Ishikawa (cell line): ENCODE data around the gene FAM120C.

Experiments used
- CEBPB ChIP-seq: IDR thresholded peaks from 2 replicates; pipeline ENCODE4 v1.6.1; 2012
- CREB1 ChIP-seq: IDR thresholded peaks from 2 replicates; pipeline ENCODE4 v1.6.1; 2012; ENCODE audit warnings: low read depth
- EGR1 ChIP-seq: IDR thresholded peaks from 2 replicates; pipeline ENCODE4 v1.6.1; 2012
- EP300 ChIP-seq: IDR thresholded peaks from 2 replicates; pipeline ENCODE4 v1.6.1; 2012; ENCODE audit warnings: borderline replicate concordance
- FOXM1 ChIP-seq: IDR thresholded peaks from 2 replicates; pipeline ENCODE4 v1.6.1; 2012; ENCODE audit warnings: low read depth, borderline replicate concordance
- NFIC ChIP-seq: IDR thresholded peaks from 2 replicates; pipeline ENCODE4 v1.6.1; 2012
- RAD21 ChIP-seq: IDR thresholded peaks from 2 replicates; pipeline ENCODE4 v1.6.1; 2012; ENCODE audit warnings: low read depth
- TAF1 ChIP-seq: IDR thresholded peaks from 2 replicates; pipeline ENCODE4 v1.6.1; 2012; ENCODE audit warnings: low read depth, mild to moderate bottlenecking
- TCF12 ChIP-seq: IDR thresholded peaks from 2 replicates; pipeline ENCODE4 v1.6.1; 2012; ENCODE audit warnings: low read depth
- TEAD4 ChIP-seq: IDR thresholded peaks from 2 replicates; pipeline ENCODE4 v1.6.1; 2012
- YY1 ChIP-seq: IDR thresholded peaks from 2 replicates; pipeline ENCODE4 v1.6.1; 2012; ENCODE audit warnings: low read depth
- ZBTB7A ChIP-seq: IDR thresholded peaks from 2 replicates; pipeline ENCODE4 v1.6.1; 2012; ENCODE audit warnings: low read depth
- TF ChIP-seq, protein P1 (sequence below): IDR thresholded peaks from 2 replicates; pipeline ENCODE4 v1.6.1; 2012
- TF ChIP-seq, protein P2 (sequence below): IDR thresholded peaks from 2 replicates; pipeline ENCODE4 v1.6.1; 2012
- TF ChIP-seq, protein P3 (sequence below): IDR thresholded peaks from 2 replicates; pipeline ENCODE4 v1.6.1; 2012; ENCODE audit warnings: low read depth, mild to moderate bottlenecking

Gene FAM120C

DNA sequence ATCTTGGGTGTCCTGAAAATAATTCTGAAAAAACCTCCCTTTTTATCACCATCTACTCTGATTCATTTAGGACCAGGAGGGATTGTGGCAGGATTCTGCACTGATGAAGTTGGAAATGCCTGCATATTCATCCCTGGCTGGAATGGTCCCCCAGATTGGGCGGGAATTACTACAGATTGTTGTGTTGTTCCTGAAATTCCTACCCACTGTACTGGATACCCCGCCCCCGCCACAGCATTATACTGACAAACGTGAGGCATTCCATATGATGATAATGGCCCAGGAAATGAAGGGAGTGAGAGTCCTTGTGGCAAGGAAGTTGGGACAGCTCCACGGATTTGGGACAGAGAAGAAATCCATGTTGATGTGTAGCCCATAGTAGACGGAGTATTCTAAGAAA is 15.2 kb upstream of the FAM120C start:
- TF ChIP-seq CREB1 (no peak), FOXM1 (no peak), CEBPB (no peak), TEAD4 (no peak), YY1 (no peak), NFIC (no peak), EGR1 (no peak), TCF12 (no peak), ZBTB7A (no peak)
- TF ChIP-seq, protein P1, sequence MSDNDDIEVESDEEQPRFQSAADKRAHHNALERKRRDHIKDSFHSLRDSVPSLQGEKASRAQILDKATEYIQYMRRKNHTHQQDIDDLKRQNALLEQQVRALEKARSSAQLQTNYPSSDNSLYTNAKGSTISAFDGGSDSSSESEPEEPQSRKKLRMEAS, result no peak
- TF ChIP-seq, protein P2, sequence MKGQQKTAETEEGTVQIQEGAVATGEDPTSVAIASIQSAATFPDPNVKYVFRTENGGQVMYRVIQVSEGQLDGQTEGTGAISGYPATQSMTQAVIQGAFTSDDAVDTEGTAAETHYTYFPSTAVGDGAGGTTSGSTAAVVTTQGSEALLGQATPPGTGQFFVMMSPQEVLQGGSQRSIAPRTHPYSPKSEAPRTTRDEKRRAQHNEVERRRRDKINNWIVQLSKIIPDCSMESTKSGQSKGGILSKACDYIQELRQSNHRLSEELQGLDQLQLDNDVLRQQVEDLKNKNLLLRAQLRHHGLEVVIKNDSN, result no peak
- TF ChIP-seq, protein P3, sequence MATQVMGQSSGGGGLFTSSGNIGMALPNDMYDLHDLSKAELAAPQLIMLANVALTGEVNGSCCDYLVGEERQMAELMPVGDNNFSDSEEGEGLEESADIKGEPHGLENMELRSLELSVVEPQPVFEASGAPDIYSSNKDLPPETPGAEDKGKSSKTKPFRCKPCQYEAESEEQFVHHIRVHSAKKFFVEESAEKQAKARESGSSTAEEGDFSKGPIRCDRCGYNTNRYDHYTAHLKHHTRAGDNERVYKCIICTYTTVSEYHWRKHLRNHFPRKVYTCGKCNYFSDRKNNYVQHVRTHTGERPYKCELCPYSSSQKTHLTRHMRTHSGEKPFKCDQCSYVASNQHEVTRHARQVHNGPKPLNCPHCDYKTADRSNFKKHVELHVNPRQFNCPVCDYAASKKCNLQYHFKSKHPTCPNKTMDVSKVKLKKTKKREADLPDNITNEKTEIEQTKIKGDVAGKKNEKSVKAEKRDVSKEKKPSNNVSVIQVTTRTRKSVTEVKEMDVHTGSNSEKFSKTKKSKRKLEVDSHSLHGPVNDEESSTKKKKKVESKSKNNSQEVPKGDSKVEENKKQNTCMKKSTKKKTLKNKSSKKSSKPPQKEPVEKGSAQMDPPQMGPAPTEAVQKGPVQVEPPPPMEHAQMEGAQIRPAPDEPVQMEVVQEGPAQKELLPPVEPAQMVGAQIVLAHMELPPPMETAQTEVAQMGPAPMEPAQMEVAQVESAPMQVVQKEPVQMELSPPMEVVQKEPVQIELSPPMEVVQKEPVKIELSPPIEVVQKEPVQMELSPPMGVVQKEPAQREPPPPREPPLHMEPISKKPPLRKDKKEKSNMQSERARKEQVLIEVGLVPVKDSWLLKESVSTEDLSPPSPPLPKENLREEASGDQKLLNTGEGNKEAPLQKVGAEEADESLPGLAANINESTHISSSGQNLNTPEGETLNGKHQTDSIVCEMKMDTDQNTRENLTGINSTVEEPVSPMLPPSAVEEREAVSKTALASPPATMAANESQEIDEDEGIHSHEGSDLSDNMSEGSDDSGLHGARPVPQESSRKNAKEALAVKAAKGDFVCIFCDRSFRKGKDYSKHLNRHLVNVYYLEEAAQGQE, result no peak

DNA sequence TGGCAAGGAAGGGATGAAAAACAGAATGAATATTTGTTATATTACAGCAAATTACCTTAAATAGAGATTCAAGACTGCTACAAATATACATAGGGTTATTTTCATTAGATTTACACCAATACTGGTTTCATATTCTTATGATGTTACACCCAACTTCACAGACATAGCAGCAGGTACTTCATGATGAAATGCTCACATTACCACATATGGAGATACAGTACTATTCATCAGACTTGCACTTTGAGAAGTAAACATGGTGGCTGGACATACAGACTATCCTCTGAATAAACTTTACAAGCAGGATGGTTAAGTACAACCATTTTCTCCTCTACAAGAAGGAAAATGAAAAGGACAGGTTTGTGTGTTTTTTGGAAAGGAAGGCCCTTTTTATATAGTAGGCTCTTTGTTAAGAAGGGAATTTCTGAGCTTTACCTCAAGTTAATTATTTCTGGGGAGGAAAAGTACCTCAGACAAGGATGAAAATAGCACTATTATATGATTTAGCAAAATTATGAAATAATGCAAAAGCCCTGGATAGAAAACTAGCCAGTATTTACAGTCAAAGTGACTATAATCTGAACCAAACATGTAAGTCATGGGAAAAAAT is 12.0 kb upstream of the FAM120C start:
- TF ChIP-seq TEAD4, result no peak
- TF ChIP-seq, protein P2, result no peak
- TF ChIP-seq FOXM1, result no peak

DNA sequence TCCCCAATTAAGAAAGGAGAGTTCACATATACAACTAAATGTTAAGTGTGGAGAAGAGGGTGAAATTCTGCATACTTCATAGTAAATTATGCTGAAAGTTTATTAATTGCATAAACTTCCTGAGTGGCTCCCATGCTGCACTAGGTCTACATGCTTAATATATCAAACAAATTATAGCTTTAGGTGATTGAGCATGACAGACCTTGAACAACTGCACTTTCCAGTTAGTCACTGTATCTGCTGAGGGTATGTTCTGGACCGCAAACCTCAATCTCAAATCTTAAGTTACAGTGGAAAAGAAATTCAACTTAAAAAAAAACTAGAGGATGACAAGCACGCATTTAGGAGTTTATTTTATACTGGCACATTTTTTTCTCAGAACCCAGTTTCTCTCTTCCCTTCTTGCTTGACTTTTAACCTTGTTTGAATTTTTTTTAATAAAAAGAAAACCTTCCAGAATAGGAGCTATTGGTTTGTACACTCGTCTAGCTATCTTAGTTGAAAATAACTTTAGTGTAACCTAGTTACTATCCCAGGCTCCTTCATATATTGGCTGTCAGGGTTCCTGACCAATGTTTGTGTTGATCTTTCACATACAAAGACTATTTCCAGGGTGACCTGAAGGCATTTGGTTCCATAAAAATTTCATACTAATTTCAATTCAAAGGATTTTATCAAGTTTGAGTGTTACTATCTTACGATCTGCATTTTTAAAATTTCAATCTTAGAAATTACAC is 10.2 kb upstream of the FAM120C start:
- TF ChIP-seq, protein P1, result no peak
- no peak for TF ChIP-seq CEBPB

DNA sequence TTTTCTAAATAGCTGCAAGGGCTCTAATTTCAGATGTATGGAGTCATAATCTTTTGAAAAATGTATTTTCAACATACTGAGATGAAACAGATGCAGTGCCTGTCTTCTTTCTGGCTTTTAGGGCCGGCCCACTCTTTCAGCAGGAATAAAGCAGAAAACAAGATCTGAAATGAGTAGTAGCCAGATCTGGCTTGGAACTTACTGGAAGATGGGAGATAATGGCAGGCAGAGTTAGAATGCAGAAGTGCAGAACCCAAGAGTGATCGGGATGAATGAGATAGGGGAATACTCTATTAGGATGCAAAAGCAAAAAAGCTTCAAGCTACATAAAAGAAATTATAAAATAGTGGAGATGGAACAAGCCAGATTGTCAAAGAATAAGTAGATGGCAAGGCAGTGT is 1.4 kb upstream of the FAM120C start:
- TF ChIP-seq YY1 (no peak), EGR1 (no peak), NFIC (no peak), CEBPB (no peak), TAF1 (no peak), FOXM1 (no peak), CREB1 (no peak), EP300 (no peak)

DNA sequence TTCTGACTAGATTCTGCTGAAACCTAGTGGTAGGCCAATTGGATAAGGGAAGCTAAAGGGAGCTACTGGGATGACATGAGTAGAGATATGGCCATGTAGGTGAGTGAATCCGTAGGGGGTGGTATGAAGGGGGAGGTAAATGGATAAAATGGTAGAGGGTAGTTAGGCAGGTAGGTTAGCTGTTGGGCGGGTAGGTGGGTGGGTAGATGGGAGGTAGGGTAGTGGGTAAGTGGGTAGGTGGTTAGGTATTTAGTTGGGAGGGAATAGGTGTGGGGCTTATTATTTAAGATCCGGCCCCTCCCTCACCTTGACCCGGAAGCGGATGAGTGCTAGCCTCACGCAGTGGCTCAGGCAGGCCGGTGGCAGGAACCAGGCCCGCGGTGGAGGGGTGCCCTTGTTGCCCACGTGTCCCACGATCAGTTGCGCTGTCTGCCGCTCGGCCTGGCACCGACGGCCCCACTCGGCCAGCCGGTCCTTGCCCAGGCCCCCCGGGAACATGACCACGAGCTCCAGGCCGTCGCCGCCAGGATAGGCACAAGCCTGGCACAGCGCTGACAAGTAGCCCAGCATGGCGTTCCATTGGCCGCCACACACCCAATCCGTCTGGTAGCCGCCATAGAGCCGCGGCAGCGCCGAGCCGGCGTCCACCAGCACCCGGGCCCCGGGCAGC is 725 bp downstream of the FAM120C start:
- TF ChIP-seq EP300 (no peak), NFIC (no peak), TAF1 (no peak)
- TF ChIP-seq, protein P1, result peak; percentile 88
- TF ChIP-seq, protein P2, result peak; percentile 61

DNA sequence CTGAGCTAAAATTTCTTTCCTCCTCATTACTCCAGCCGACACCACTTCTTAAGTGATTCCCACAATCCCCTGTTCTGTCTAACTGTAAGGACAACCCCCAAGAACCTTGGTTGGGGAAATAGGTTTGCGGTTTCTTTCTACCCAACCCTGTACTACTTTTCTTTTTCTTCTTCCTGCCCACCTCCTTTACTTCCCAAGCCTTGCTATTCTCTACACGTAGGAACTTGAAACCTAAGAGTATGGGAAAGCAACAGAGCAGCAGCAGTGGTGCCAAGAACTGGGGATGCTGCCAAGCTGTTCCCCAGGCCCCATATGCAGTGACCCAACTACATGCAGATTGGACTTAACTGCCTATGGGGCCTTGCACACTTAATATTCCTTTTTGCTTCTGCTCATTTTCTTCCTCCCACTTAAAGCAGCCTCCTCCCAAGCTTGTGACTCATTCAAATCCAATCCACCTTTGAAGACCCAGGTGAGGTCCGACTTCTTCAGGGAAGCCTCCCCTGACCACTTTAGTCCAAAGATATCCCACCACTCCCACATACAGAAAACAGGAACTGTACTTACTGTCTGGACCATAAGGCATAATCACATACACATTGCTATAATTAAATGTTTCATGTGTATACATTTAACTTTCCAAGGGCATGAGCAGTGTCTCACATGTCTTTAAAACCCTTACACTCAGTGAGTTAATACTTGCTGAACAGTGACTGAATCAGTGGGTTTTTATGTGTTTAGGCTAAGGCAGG is 1.7 kb downstream of the FAM120C start:
- TF ChIP-seq TEAD4 (no peak), TCF12 (no peak), ZBTB7A (no peak), YY1 (no peak), EP300 (no peak), FOXM1 (no peak), TAF1 (no peak), NFIC (no peak), CREB1 (no peak), RAD21 (no peak), EGR1 (no peak), CEBPB (no peak)
- TF ChIP-seq, protein P3, result no peak
- TF ChIP-seq, protein P1, result no peak
- TF ChIP-seq, protein P2, result no peak
